DOHH2 (cell line): ENCODE results near the gene TNFSF10.

ENCODE experiments used
- EZH2phosphoT487 ChIP-seq: fragments of 200-600 bp; sonication (generic); IDR thresholded peaks from 2 replicates; pipeline ENCODE4 v1.6.1; 2017; ENCODE audit warnings: borderline replicate concordance, mild to moderate bottlenecking, antibody characterized with exemption, low read length, moderate library complexity, mixed read lengths
- TF ChIP-seq, protein P1 (sequence below): fragments of 200-600 bp; sonication (generic); IDR thresholded peaks from one replicate; pipeline ENCODE4 v1.5.1; 2014; ENCODE audit warnings: antibody characterized with exemption, mild to moderate bottlenecking, low read depth, low read length; ENCODE audit not compliant: poor library complexity, severe bottlenecking

- TF ChIP-seq, protein P1, sequence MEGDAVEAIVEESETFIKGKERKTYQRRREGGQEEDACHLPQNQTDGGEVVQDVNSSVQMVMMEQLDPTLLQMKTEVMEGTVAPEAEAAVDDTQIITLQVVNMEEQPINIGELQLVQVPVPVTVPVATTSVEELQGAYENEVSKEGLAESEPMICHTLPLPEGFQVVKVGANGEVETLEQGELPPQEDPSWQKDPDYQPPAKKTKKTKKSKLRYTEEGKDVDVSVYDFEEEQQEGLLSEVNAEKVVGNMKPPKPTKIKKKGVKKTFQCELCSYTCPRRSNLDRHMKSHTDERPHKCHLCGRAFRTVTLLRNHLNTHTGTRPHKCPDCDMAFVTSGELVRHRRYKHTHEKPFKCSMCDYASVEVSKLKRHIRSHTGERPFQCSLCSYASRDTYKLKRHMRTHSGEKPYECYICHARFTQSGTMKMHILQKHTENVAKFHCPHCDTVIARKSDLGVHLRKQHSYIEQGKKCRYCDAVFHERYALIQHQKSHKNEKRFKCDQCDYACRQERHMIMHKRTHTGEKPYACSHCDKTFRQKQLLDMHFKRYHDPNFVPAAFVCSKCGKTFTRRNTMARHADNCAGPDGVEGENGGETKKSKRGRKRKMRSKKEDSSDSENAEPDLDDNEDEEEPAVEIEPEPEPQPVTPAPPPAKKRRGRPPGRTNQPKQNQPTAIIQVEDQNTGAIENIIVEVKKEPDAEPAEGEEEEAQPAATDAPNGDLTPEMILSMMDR, result no peak
- TF ChIP-seq EZH2phosphoT487, result no peak
Measured at GRCh38 chr3:172536993-172537419, 13.8 kb upstream of the TNFSF10 start.
